Kidney (tissue), 14 donors: ENCODE data around the gene DEPDC1B. TPM values are rescaled to one million over a fixed set of nuclear protein-coding genes. Genes with fewer than 3 reads are reported as not detected.
"Not testable (repeated sequence)": the region's sequence is repeated elsewhere in the genome, so short reads cannot be mapped to it uniquely, and the experiment has no call there.

ENCODE experiments used
- DNase-seq, 5 donors: peaks; one replicate each; pipeline ENCODE4 v3.0.0-alpha.2; 2013 to 2020
- FAIRE-seq: peaks from 2 replicates; lab custom pipeline; 2012; peaks lifted over from hg19 to GRCh38; lab: Jason Lieb, UNC
- H3K27ac ChIP-seq, 2 donors: one replicate each; pipeline ENCODE4 v1.7.0; 2013; ENCODE audit warnings: low read depth in 2 of 2, low read length in 2 of 2, inconsistent platforms in 1 of 2
- H3K27me3 ChIP-seq: one replicate; pipeline ENCODE4 v1.7.1; 2013; ENCODE audit warnings: low read length, inconsistent platforms; ENCODE audit not compliant: control insufficient read depth, insufficient read depth
- H3K36me3 ChIP-seq, 3 donors: one replicate each; pipeline versions ENCODE4 v1.7.0 to v1.7.1; 2013; ENCODE audit warnings: low read length in 3 of 3, control low read depth in 1 of 3, inconsistent platforms in 1 of 3; ENCODE audit not compliant: insufficient read depth in 3 of 3, control insufficient read depth in 2 of 3
- H3K4me1 ChIP-seq, 3 donors: one replicate each; pipeline versions ENCODE4 v1.7.0 to v1.7.1; 2013; ENCODE audit warnings: low read length in 3 of 3, inconsistent platforms in 1 of 3, low read depth in 1 of 3; ENCODE audit not compliant: control insufficient read depth in 2 of 3, insufficient read depth in 2 of 3
- H3K4me3 ChIP-seq, 3 donors: one replicate each; pipeline versions ENCODE4 v1.7.0 to v1.8.1; 2013; ENCODE audit warnings: low read length in 3 of 3, control low read depth in 1 of 3, inconsistent platforms in 1 of 3
- H3K9ac ChIP-seq, 3 donors: one replicate each; pipeline versions ENCODE4 v1.7.0 to v1.7.1; 2013; ENCODE audit warnings: low read length in 3 of 3, control low read depth in 1 of 3, inconsistent platforms in 1 of 3
- H3K9me3 ChIP-seq, 3 donors: one replicate each; pipeline versions ENCODE4 v1.7.0 to v1.7.1; 2013; ENCODE audit warnings: low read length in 3 of 3, control low read depth in 1 of 3, inconsistent platforms in 1 of 3; ENCODE audit not compliant: control insufficient read depth in 2 of 3, insufficient read depth in 1 of 3
- intact Hi-C: fragments of 100-400 bp; cut with DNase I; formaldehyde crosslinking; loops from one replicate; pipeline ENCODE4 v1.11.1; 2022
- polyA plus RNA-seq: library from polyadenylated mRNA; stranded (reverse); fragments of 350-450 nt; fragmentation: Illumina TruSeq; extraction: RNeasy Lipid Tissue Mini Kit (QIAGEN cat#74804); gene quantifications from one replicate; pipeline ENCODE4 v1.2.3, GENCODE V29; 2014; ENCODE audit warnings: low read depth, low replicate concordance; ENCODE audit not compliant: insufficient read depth
- total RNA-seq: library from RNA; stranded (reverse); fragmentation: NEBNext Ultra II Directional; extraction: Animal tissue kit (Norgen Biotek cat#: 25700); gene quantifications from one replicate; pipeline ENCODE4 v1.2.1, GENCODE V29; 2021
- TF ChIP-seq, protein P1 (sequence below): IDR thresholded peaks from 3 replicates; pipeline ENCODE4 v1.5.1; 2012; ENCODE audit warnings: mild to moderate bottlenecking, moderate library complexity, borderline replicate concordance; ENCODE audit not compliant: insufficient read depth; ENCODE audit errors: extremely low read depth
- donor health status: control.
- donor health status: control.
- donor health status: control.
- donor health status: control.
- donor health status: control.
- donor health status: DM: yes; HTN: yes; CAD: no.
- donor health status: Normal renal cell carcinoma (clear cell type).

DEPDC1B gene
- total and polyA plus RNA-seq, 2 donors from 2014 or later, result 0.50 to 5.2 TPM

DNA sequence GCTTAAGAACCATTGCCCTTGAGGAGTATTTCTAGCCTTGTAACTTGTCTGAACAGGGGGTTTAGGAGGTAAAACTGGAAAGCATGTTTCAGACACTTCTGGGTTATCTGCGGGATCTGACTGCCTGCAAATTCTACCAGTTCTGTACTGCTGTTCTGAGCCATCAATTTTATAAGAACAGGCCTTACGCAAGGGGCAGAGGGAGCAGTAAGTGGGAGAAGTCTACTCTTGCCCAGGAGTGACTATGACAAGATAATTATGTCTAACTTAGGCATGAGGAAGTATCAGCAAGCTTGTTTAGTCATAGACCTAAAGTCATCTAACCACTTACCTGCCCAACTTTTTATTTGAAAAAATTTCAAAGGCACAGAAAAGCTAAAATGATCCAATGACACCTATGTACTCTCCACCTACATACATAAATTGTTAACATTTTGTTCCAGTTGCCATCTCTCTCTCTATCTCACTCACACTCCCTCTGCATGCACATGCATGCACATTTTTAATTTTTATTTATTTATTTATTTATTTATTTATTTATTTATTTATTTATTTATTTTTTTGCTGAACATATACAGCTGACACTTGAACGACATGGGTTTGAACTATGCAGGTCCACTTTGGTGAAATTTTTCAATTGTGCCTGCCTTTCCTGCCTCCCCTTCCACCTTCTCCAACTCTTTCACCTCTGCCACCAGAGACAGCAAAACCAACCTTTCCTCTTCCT is 18.4 kb upstream of the DEPDC1B start:
- Histone ChIP-seq H3K9me3 (no peaks in the 10 kb centered on the region), H3K36me3 (no peaks in the 10 kb centered on the region), H3K4me1 (no peaks in the 10 kb centered on the region), H3K4me3 (no peak overlapping the region), H3K27ac (no peak overlapping the region), H3K27me3 (no peaks in the 10 kb centered on the region), H3K9ac (no peak overlapping the region)
- TF ChIP-seq, protein P1, sequence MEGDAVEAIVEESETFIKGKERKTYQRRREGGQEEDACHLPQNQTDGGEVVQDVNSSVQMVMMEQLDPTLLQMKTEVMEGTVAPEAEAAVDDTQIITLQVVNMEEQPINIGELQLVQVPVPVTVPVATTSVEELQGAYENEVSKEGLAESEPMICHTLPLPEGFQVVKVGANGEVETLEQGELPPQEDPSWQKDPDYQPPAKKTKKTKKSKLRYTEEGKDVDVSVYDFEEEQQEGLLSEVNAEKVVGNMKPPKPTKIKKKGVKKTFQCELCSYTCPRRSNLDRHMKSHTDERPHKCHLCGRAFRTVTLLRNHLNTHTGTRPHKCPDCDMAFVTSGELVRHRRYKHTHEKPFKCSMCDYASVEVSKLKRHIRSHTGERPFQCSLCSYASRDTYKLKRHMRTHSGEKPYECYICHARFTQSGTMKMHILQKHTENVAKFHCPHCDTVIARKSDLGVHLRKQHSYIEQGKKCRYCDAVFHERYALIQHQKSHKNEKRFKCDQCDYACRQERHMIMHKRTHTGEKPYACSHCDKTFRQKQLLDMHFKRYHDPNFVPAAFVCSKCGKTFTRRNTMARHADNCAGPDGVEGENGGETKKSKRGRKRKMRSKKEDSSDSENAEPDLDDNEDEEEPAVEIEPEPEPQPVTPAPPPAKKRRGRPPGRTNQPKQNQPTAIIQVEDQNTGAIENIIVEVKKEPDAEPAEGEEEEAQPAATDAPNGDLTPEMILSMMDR, result no peak
- intact Hi-C loops, result no loop called here
- no peak for FAIRE-seq
- DNase-seq, result no peak

DNA sequence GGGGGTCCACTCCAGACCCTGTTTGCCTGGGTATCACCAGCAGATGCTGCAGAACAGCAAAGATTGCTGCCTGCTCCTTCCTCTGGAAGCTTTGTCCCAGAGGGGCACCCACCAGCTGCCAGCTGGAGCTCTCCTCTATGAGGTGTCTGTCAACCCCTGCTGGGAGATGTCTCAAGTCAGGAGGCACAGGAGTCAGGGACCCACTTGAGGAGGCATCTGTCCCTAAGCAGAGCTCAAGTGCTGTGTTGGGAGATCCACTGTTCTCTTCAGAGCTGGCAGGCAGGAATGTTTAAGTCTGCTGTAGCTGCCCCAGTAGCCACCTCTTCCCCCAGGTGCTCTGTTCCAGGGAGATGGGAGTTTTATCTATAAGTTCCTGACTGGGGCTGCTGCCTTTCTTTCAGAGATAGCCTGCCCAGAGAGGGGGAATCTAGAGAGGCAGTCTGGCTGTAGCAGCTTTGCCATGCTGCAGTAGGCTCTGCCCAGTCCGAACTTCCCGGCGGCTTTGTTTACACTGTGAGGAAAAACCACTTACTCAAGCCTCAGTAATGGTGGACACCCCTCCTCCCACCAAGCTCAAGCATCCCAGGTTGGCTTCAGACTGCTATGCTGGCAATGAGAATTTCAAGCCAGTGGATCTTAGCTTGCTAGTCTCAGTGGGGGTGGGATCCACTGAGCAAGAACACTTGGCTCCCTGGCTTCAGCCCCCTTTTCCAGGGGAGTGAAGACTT is 15.4 kb upstream of the DEPDC1B start:
- H3K36me3 ChIP-seq, intact Hi-C loops, FAIRE-seq, H3K27me3 ChIP-seq, H3K9me3 ChIP-seq, H3K4me3 ChIP-seq, H3K27ac ChIP-seq, H3K4me1 ChIP-seq, H3K9ac ChIP-seq: not testable (repeated sequence)
- peak in 1 of 5 donors; percentile 23 for DNase-seq

DNA sequence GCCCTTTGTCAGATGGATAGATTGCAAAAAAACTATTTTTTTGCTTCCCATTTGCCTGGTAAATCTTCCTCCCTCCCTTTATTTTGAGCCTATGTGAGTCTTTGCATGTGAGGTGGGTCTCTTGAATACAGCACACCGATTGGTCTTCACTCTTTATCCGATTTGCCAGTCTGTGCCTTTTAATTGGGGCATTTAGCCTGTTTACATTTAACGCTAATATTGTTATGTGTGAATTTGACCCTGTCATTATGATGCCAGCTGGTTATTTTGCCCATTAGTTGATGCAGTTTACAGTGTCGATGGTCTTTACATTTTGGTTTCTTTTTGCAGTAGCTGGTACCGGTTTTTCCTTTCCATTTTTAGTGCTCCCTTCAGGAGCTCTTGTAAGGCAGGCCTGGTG is 13.0 kb upstream of the DEPDC1B start:
- FAIRE-seq (no peak), DNase-seq (no peak)
- intact Hi-C loops, result no loop called here
- Histone ChIP-seq H3K27me3 (no peaks in the 10 kb centered on the region), H3K9me3 (no peaks in the 10 kb centered on the region), H3K4me3 (no peak overlapping the region), H3K4me1 (no peaks in the 10 kb centered on the region), H3K27ac (no peak overlapping the region), H3K9ac (no peak overlapping the region), H3K36me3 (no peaks in the 10 kb centered on the region)
- TF ChIP-seq, protein P1, result no peak

DNA sequence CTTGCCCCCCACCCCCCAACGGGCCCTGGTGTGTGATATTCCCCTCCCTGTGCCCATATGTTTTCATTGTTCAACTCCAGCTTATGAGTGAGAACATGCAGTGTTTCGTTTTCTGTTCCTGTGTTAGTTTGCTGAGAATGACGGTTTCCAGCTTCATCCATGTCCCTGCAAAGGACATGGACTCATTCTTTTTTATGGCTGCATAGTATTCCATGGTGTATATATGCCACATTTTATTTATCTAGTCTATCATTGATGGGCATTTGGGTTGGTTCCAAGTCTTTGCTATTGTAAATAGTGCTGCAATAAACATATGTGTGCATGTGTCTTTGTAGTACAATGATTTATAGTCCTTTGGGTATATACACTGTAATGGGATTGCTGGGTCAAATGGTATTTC is 11.9 kb upstream of the DEPDC1B start:
- FAIRE-seq, H3K9ac ChIP-seq, H3K4me1 ChIP-seq, H3K36me3 ChIP-seq, H3K9me3 ChIP-seq, H3K4me3 ChIP-seq, H3K27me3 ChIP-seq, DNase-seq, intact Hi-C loops, H3K27ac ChIP-seq: not testable (repeated sequence)
